Caki2 (cell line): Measurements from ENCODE around the gene MRO. TPM values are rescaled to one million over a fixed set of nuclear protein-coding genes. Genes with fewer than 3 reads are reported as not detected.
"Not testable (repeated sequence)": the region's sequence is repeated elsewhere in the genome, so short reads cannot be mapped to it uniquely, and the experiment has no call there.

Experiments used
- DNase-seq: peaks from one replicate; pipeline ENCODE4 v3.0.0-alpha.2; 2015; ENCODE audit warnings: low read depth
- in situ Hi-C: cut with HindIII; loops from 2 replicates; pipeline ENCODE4 v1.10.0; 2016; ENCODE audit warnings: low sequenced_read_pairs, low pct_unique_long_range_greater_than_20kb, mixed read lengths
- total RNA-seq: library from RNA; depleted of rRNA; stranded (reverse); fragments of >200 nt; shearing (Covaris generic); gene quantifications from 2 replicates; pipeline ENCODE4 v1.2.3, GENCODE V29; 2014; ENCODE audit warnings: low replicate concordance

MRO gene
- total RNA-seq, 1 experiment from 2014 or later: not detected

- in situ Hi-C loops: no loop called here
- peak; percentile 43 for DNase-seq
These were observed 14.1 kb downstream of the MRO start for GRCh38 chr18:50805732-50806131.

- in situ Hi-C loops: no loop called here
- DNase-seq: no peak
These were observed 16.2 kb downstream of the MRO start for GRCh38 chr18:50803592-50803991.

GRCh38 chr18:50802141-50802540 is 17.7 kb downstream of the MRO start:
- no peak for DNase-seq
- in situ Hi-C loops: no loop called here

- in situ Hi-C loops: no loop called here
- no peak for DNase-seq
These were observed 22.7 kb downstream of the MRO start for GRCh38 chr18:50797142-50797541.

- DNase-seq: no peak
- in situ Hi-C loops: no loop called here
These were observed 23.3 kb downstream of the MRO start for GRCh38 chr18:50796495-50796894.

GRCh38 chr18:50793641-50794565 is 25.9 kb downstream of the MRO start:
- in situ Hi-C loops: no loop called here
- no peak for DNase-seq

GRCh38 chr18:50792885-50793284 is 26.9 kb downstream of the MRO start:
- no peak for DNase-seq
- in situ Hi-C loops: no loop called here

- DNase-seq: no peak
- in situ Hi-C loops: no loop called here
These were observed 28.0 kb downstream of the MRO start for GRCh38 chr18:50791599-50792438.

GRCh38 chr18:50790948-50791347 is 28.9 kb downstream of the MRO start:
- in situ Hi-C loops: no loop called here
- no peak for DNase-seq

- no peak for DNase-seq
- in situ Hi-C loops: no loop called here
These were observed 29.6 kb downstream of the MRO start for GRCh38 chr18:50790241-50790640.

GRCh38 chr18:50788284-50788683 is 31.5 kb downstream of the MRO start:
- in situ Hi-C loops: no loop called here
- DNase-seq: no peak

- DNase-seq: no peak
- in situ Hi-C loops: no loop called here
These were observed 33.0 kb downstream of the MRO start for GRCh38 chr18:50786864-50787263.

GRCh38 chr18:50783553-50783952 is 36.3 kb downstream of the MRO start:
- in situ Hi-C loops: no loop called here
- DNase-seq: no peak

- DNase-seq, in situ Hi-C loops: not testable (repeated sequence)
These were observed 40.8 kb downstream of the MRO start for GRCh38 chr18:50779021-50779420.

- in situ Hi-C loops: no loop called here
- DNase-seq: no peak
These were observed 43.4 kb downstream of the MRO start for GRCh38 chr18:50776383-50776782.

- in situ Hi-C loops: no loop called here
- no peak for DNase-seq
These were observed 44.1 kb downstream of the MRO start for GRCh38 chr18:50775726-50776125.

- no peak for DNase-seq
- in situ Hi-C loops: no loop called here
These were observed 44.6 kb downstream of the MRO start for GRCh38 chr18:50775207-50775606.

GRCh38 chr18:50769463-50769862 is 50.4 kb downstream of the MRO start:
- in situ Hi-C loops: no loop called here
- no peak for DNase-seq

GRCh38 chr18:50757358-50757757 is 62.5 kb downstream of the MRO start:
- in situ Hi-C loops: no loop called here
- DNase-seq: no peak
